Sigmoid colon (tissue), 4 donors: ENCODE data around the gene PRODH2.

Source experiments
- CTCF ChIP-seq, 4 experiments: fragments of 450-650 bp in 3 of 4; fragments of 200-600 bp in 1 of 4; IDR thresholded peaks; one replicate each; pipeline ENCODE4 v1.5.1; 2016 to 2019; ENCODE audit warnings: antibody characterized with exemption in 4 of 4, mild to moderate bottlenecking in 3 of 4, moderate library complexity in 2 of 4
- EP300 ChIP-seq, 4 donors: sonication (generic); formaldehyde crosslinking; IDR thresholded peaks; one replicate each; pipeline ENCODE4 v1.6.1; 2017; ENCODE audit warnings: antibody characterized with exemption in 4 of 4
- POLR2A ChIP-seq, 2 donors: fragments of 450-650 bp; IDR thresholded peaks; one replicate each; pipeline ENCODE4 v1.6.1; 2016; ENCODE audit warnings: antibody characterized with exemption in 2 of 2, mild to moderate bottlenecking in 2 of 2, moderate library complexity in 2 of 2
- POLR2AphosphoS5 ChIP-seq, 4 donors: sonication (generic); formaldehyde crosslinking; IDR thresholded peaks; one replicate each; pipeline ENCODE4 v1.6.1; 2017; ENCODE audit warnings: antibody characterized with exemption in 4 of 4

- TF ChIP-seq CTCF (IDR thresholded peaks at IDR 0.05): no peak
- TF ChIP-seq POLR2A (IDR thresholded peaks at IDR 0.05): no peak
- TF ChIP-seq EP300 (IDR thresholded peaks at IDR 0.05): no peak
- no peak for TF ChIP-seq POLR2AphosphoS5 (IDR thresholded peaks at IDR 0.05)
Measured at GRCh38 chr19:35847911-35848310, 35.3 kb upstream of the PRODH2 start.
